ENCODE data around the gene HMHB1. TPM values are rescaled to one million over a fixed set of nuclear protein-coding genes. Genes with fewer than 3 reads are reported as not detected.

HMHB1 gene
- total RNA-seq, 1 experiment from 2014 or later, result not detected

GRCh38 chr5:143860211-143860610, 48.2 kb downstream of the HMHB1 start:
- no peak; the same call in 2 of the 3 replicates for TF ChIP-seq CTCF (conservative IDR thresholded peaks at IDR 0.05)
- Histone ChIP-seq H3K9me3 (ENCODE audit: control insufficient read depth, low read depth, low read length) (no peaks in the 10 kb centered on the region), H4K8ac (replicated peaks; ENCODE audit: insufficient read length, low read depth, low read length) (no peak overlapping the region), H3K79me1 (ENCODE audit: insufficient read depth, low read depth, low read length, poor library complexity, severe bottlenecking) (no peaks in the 10 kb centered on the region), H4K5ac (ENCODE audit: insufficient read length, low read depth, low read length) (no peak overlapping the region), H3K56ac (ENCODE audit: insufficient read length, low read depth, low read length) (no peak overlapping the region), H2AFZ (ENCODE audit: low read length) (no peak overlapping the region), H2AK5ac (ENCODE audit: insufficient read length, low read length) (no peak overlapping the region), H3K79me2 (ENCODE audit: insufficient read depth, low read length) (no peaks in the 10 kb centered on the region), H3T11ph (ENCODE audit: low read length) (no peak overlapping the region), H3K27me3 (ENCODE audit: insufficient read depth, low read length) (no peaks in the 10 kb centered on the region), H3K18ac (ENCODE audit: insufficient read length, low read depth, low read length) (no peak overlapping the region), H3K23ac (ENCODE audit: insufficient read length, low read depth, low read length) (no peak overlapping the region), H3K14ac (ENCODE audit: insufficient read depth, low read length) (no peak overlapping the region), H2BK5ac (ENCODE audit: insufficient read length, low read length) (no peak overlapping the region), H2BK20ac (ENCODE audit: low read depth, low read length, poor library complexity, severe bottlenecking) (no peak overlapping the region), H3K4me1 (ENCODE audit: insufficient read depth, low read length) (no peaks in the 10 kb centered on the region), H3K4ac (ENCODE audit: low read depth, low read length) (no peak overlapping the region), H3K4me2 (ENCODE audit: insufficient read depth, insufficient read length, low read length) (no peak overlapping the region), H2BK15ac (ENCODE audit: low read depth, low read length) (no peak overlapping the region), H3K9ac (ENCODE audit: extremely low read depth, insufficient read length, low read length) (no peak overlapping the region), H3K27ac (ENCODE audit: insufficient read length, low read depth, low read length) (no peak overlapping the region), H4K91ac (ENCODE audit: insufficient read length, low read depth, low read length) (no peak overlapping the region), H3K23me2 (ENCODE audit: insufficient read length, low read depth, low read length, poor library complexity, severe bottlenecking) (no peaks in the 10 kb centered on the region), H4K20me1 (ENCODE audit: control insufficient read depth, insufficient read depth, insufficient read length) (no peaks in the 10 kb centered on the region), H2BK120ac (ENCODE audit: low read depth, low read length, poor library complexity, severe bottlenecking) (no peak overlapping the region), H2BK12ac (ENCODE audit: insufficient read length, low read depth, low read length) (no peak overlapping the region)
- Mint-ChIP-seq H3K36me3 (ENCODE audit: insufficient read depth in 1 of 3, low read depth in 3 of 3) (no peaks in the 10 kb centered on the region; a peak in 1 of 7 replicates), H3K9me3 (peaks cover 2 to 5% of the 10 kb centered on the region in 2 experiments; a peak in 2 of 5 replicates), H3K27ac (no peak overlapping the region), H3K4me1 (no peaks in the 10 kb centered on the region; a peak in 2 of 4 replicates), H3K27me3 (ENCODE audit: low read depth) (no peaks in the 10 kb centered on the region; the same call in 1 of the 2 replicates), H3K4me3 (no peak overlapping the region)
- no peak for DNase-seq
- WGBS (ENCODE audit: extremely low coverage, insufficient read length, low lambda C conversion rate), result no CpG with 5 or more reads among the region's 1 CpG

Data from H9 (cell line).